ENCODE measurements around the gene FAM181B.

The FAM181B gene

GRCh38 chr11:82733444-82734119 is at the start of gene FAM181B:
Gene FAM181B (minus strand): TSS chr11:82733864. CDS start chr11:82733729, 135 bp downstream.
- no peak for DNase-seq

GRCh38 chr11:82782825-82783374 is 49.2 kb upstream of the FAM181B start:
- no peak for DNase-seq

- no peak for DNase-seq
Observed at GRCh38 chr11:82778776-82779175, 45.1 kb upstream of the FAM181B start.

GRCh38 chr11:82776377-82776776 is 42.7 kb upstream of the FAM181B start:
- no peak for DNase-seq

GRCh38 chr11:82775736-82776346 is 42.2 kb upstream of the FAM181B start:
- DNase-seq: no peak

GRCh38 chr11:82775218-82775617 is 41.6 kb upstream of the FAM181B start:
- no peak for DNase-seq

- no peak for DNase-seq
Observed at GRCh38 chr11:82771781-82772180, 38.1 kb upstream of the FAM181B start.

GRCh38 chr11:82767123-82767522 is 33.5 kb upstream of the FAM181B start:
- DNase-seq: no peak

GRCh38 chr11:82765466-82766034 is 31.9 kb upstream of the FAM181B start:
- no peak for DNase-seq

- no peak for DNase-seq
Observed at GRCh38 chr11:82763167-82763566, 29.5 kb upstream of the FAM181B start.

GRCh38 chr11:82759649-82760048 is 26.0 kb upstream of the FAM181B start:
- no peak for DNase-seq

- DNase-seq: no peak
Observed at GRCh38 chr11:82757660-82758357, 24.1 kb upstream of the FAM181B start.

- no peak for DNase-seq
Observed at GRCh38 chr11:82756765-82757639, 23.3 kb upstream of the FAM181B start.

- DNase-seq: no peak
Observed at GRCh38 chr11:82754410-82754809, 20.7 kb upstream of the FAM181B start.

- no peak for DNase-seq
Observed at GRCh38 chr11:82753921-82754320, 20.3 kb upstream of the FAM181B start.

GRCh38 chr11:82752801-82753200 is 19.1 kb upstream of the FAM181B start:
- no peak for DNase-seq

- DNase-seq: no peak
Observed at GRCh38 chr11:82750643-82751139, 17.0 kb upstream of the FAM181B start.

- no peak for DNase-seq
Observed at GRCh38 chr11:82747471-82747870, 13.8 kb upstream of the FAM181B start.

GRCh38 chr11:82738091-82738490 is 4.4 kb upstream of the FAM181B start:
- no peak for DNase-seq

- no peak for DNase-seq
Observed at GRCh38 chr11:82734120-82734479, 436 bp upstream of the FAM181B start.

GRCh38 chr11:82732734-82733443 is 775 bp downstream of the FAM181B start:
- DNase-seq: no peak

- DNase-seq: no peak
Observed at GRCh38 chr11:82732348-82732733, 1.3 kb downstream of the FAM181B start.

Data from activated CD4-positive, CD25-positive, alpha-beta regulatory T cell treated with anti-CD3 and anti-CD28 coated beads, Interleukin-2, amount 50 U/mL, for 72 hours (primary cell).